ENCODE data around the gene MYRFL. TPM values are rescaled to one million over a fixed set of nuclear protein-coding genes. Genes with fewer than 3 reads are reported as not detected.

The MYRFL gene
- polyA plus RNA-seq, 1 donor from 2014 or later = not detected

GRCh38 chr12:69879007-69879960 lies 54.3 kb downstream of the MYRFL start:
- Histone ChIP-seq H3K9me3 (ENCODE audit: low read length) (no peaks in the 10 kb centered on the region), H3K79me2 (replicated peaks; ENCODE audit: insufficient read depth, low read length) (no peaks in the 10 kb centered on the region), H3K9me2 (ENCODE audit: insufficient read depth, low read length) (no peaks in the 10 kb centered on the region), H3K4me2 (ENCODE audit: low read length) (no peak overlapping the region), H3K36me3 (ENCODE audit: insufficient read depth, low read length) (no peaks in the 10 kb centered on the region), H2AFZ (ENCODE audit: low read depth, low read length) (no peak overlapping the region), H3K4me3 (ENCODE audit: low read length) (no peak overlapping the region), H3F3A (ENCODE audit: insufficient read depth, low read length, poor library complexity, severe bottlenecking) (no peaks in the 10 kb centered on the region), H3K27me3 (ENCODE audit: insufficient read depth, low read depth, low read length) (no peaks in the 10 kb centered on the region), H3K9ac (ENCODE audit: low read length) (no peak overlapping the region), H3K27ac (ENCODE audit: low read length) (no peak overlapping the region), H4K20me1 (ENCODE audit: insufficient read depth) (no peaks in the 10 kb centered on the region)
- no peak for TF ChIP-seq REST (IDR thresholded peaks at IDR 0.05; ENCODE audit: borderline replicate concordance)
- peak; percentile 96 for TF ChIP-seq RAD21 (conservative IDR thresholded peaks at IDR 0.05)
- TF ChIP-seq EZH2 (IDR thresholded peaks at IDR 0.05; ENCODE audit: borderline replicate concordance, insufficient read depth, low read length, poor library complexity, severe bottlenecking) = no peak
- peak; percentile 94 for TF ChIP-seq CTCF (IDR thresholded peaks at IDR 0.05; ENCODE audit: poor library complexity, severe bottlenecking)
- TF ChIP-seq SMC3 (conservative IDR thresholded peaks at IDR 0.05; ENCODE audit: poor library complexity) = peak; percentile 97

- Histone ChIP-seq H3K9ac (ENCODE audit: low read length) (no peak overlapping the region), H3K9me2 (ENCODE audit: insufficient read depth, low read length) (no peaks in the 10 kb centered on the region), H3K79me2 (replicated peaks; ENCODE audit: insufficient read depth, low read length) (no peaks in the 10 kb centered on the region), H3K36me3 (ENCODE audit: insufficient read depth, low read length) (no peaks in the 10 kb centered on the region), H3K4me3 (ENCODE audit: low read length) (no peak overlapping the region), H3F3A (ENCODE audit: insufficient read depth, low read length, poor library complexity, severe bottlenecking) (no peaks in the 10 kb centered on the region), H3K27ac (ENCODE audit: low read length) (no peak overlapping the region), H3K27me3 (ENCODE audit: insufficient read depth, low read depth, low read length) (no peaks in the 10 kb centered on the region), H4K20me1 (ENCODE audit: insufficient read depth) (no peaks in the 10 kb centered on the region), H2AFZ (ENCODE audit: low read depth, low read length) (no peak overlapping the region), H3K4me2 (ENCODE audit: low read length) (no peak overlapping the region), H3K9me3 (ENCODE audit: low read length) (no peaks in the 10 kb centered on the region)
- TF ChIP-seq CTCF (IDR thresholded peaks at IDR 0.05; ENCODE audit: poor library complexity, severe bottlenecking) (no peak), EZH2 (IDR thresholded peaks at IDR 0.05; ENCODE audit: borderline replicate concordance, insufficient read depth, low read length, poor library complexity, severe bottlenecking) (no peak), MXI1 (conservative IDR thresholded peaks at IDR 0.05; ENCODE audit: poor library complexity, severe bottlenecking) (no peak), SMC3 (conservative IDR thresholded peaks at IDR 0.05; ENCODE audit: poor library complexity) (no peak), RAD21 (conservative IDR thresholded peaks at IDR 0.05) (no peak)
Measured at GRCh38 chr12:69880571-69880970, 55.5 kb downstream of the MYRFL start.
